Measurements from ENCODE around the gene CYBA.

The CYBA gene

DNA sequence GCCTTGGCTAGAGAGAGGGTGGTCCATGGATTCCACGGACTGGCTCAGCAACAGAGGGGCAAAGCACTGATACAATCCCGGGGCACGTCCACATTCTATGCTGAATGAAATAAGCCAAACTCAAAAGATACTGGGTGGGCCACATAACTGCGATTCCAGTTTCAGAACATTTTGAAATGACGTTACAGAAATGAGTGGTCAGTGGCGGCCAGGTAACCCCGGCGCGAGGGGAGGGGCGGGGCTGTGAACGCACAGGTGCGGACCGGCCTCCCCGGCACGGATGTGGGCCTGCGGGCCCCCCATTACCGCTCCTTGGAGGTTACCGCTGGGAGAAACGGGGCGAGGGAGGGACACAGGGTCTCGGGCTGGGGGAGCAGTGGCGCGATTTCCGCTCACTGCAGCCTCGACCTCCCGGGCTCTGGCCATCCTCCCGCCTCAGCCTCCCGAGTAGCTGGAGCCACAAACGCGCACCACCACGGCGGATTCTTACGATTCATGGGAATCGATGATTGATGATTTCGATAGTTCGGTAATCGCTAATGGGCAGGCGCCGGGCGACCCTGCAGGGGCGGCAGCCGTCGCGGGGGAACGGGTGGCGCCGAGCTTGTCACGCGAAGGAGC lies 11.5 kb upstream of the CYBA start:
- DNase-seq (ENCODE audit: low spot score), result no peak

DNA sequence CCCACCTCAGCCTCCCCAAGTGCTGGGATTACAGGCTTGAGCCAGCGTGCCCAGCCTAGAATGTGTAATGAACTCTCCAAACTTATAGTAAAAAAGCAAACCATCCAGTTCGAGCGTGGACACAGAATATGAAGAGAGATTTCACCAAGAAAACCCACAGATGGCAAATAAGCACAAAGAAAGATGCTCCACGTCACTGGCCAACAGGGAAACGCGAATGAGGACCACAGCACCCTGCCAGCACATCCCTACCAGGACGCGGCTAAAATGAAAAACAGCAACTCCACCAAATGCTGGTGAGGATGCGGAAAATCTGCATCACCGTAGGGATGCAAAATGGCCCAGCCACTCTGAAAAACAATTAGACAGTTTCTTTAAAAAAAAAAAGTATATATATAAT lies 10.6 kb upstream of the CYBA start:
- no peak for DNase-seq (ENCODE audit: low spot score)

DNA sequence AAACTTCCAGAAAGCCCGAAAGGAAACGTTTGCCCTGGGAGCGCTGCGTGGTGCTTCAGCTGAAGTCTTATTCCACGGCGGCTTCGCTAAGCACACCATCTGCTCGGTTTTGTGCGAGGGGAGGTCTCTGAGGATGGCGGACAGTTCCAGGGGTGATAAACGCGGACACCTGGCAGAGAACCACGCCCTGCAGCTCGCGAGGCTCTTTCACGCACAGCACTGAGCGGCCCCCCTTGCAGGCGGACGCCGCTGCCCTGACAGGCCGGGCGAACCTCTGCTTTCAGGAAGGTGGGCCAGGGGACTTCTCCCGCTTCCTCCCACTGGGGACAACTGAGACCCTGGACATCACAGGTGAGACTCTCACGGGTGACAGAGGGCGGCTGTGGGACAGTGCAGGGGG lies 8.3 kb upstream of the CYBA start:
- no peak for DNase-seq (ENCODE audit: low spot score)

DNA sequence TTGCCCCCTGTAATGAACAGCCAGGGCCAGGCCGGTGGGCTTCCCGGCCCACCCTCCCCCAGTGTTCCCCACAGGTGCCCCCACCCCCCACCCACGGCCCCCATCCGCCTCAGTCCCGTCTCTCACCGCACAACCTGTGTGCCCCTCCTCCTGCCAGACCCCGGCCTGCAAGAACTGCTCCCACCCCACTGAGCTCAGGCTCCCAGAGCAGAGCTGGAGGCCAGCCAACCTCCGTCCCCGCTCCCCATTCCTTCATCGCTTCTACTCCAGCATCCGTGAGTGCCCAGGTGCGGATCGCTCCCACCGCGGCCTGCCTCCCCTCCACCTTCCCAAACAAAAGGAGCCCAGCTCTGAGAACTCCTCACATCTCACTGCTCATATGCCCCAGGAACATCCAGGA lies 7.9 kb upstream of the CYBA start:
- DNase-seq (ENCODE audit: low spot score), result no peak

DNA sequence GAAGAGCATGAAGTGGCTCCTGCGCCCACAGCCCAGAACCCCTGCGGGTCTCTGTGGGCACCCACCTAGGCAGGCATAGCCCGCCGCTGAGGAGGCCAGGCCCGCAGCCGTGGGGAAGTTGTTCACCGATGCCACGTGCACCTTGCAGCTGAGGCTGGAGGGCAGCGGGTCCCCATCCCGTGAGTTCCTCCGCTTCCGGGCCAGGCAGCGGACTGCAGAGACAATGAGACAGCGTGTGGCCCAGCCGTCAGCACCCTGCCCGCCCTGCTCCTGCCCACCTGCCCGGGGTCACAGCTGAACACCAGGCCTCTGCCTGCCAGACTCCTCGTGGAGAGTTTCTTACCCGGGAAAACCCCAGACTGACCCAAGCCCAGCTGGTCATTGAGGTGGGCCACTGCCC lies 6.5 kb upstream of the CYBA start:
- DNase-seq (ENCODE audit: low spot score), result no peak

DNA sequence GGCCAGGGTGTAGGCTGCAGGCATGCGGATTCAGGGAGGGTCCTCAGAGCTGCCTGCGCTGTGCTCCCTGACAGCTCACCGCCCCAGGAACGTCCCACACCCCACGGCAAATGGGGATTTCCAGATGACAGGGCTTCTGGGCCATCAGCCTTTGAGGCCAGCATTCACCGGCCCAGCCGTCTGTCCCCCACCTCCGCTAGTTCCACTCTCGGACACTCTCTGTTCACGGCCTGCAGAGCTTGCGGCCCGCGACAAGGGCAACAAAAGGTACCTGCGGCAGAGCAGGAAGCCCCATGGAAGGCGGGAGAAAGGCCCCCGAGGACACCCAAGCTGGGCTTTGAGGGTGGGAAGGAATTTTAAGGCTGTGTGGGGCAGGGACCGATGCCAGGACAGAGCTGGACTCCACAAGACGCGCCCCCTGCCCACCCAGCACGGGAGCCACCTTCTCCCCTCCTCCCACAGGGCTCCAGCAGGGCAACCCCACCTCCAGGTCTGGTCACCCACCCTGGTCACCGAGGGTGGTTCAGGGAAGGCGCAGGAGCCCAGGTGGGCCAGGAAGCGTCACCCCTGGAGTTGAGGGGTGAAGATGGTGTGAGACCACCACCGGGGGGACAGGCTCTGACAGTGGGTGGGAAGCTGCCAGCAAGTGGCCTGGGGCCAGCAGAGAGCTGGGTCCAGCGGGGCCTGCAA lies 5.6 kb upstream of the CYBA start:
- DNase-seq (ENCODE audit: low spot score), result no peak

DNA sequence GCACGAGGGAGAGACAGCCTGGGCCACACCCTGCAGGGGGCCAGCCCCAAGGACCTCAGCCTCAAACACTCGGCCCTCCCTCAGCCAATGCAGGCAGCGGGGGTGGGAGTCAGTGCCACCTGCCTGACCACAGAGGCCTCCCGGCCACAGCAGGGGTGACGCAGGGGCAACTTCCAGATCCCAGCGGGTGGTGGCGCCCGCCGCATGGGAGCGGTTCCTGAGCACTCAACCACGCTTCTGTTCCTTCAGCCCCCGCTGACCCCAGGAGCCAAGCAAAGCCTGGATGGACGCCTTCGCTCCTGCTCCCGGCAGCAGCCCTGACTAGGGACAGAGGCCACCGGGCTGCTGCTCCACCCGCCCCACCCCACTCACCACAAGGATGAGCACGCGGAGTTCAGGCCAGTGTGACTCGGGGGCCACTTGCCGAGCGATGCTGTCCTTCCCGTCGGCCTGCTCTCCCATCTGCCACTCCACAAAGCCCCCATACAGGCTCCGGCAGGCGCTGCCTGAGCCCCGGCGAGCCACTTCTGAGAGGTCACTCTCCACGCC lies 5.0 kb upstream of the CYBA start:
- no peak for DNase-seq (ENCODE audit: low spot score)

DNA sequence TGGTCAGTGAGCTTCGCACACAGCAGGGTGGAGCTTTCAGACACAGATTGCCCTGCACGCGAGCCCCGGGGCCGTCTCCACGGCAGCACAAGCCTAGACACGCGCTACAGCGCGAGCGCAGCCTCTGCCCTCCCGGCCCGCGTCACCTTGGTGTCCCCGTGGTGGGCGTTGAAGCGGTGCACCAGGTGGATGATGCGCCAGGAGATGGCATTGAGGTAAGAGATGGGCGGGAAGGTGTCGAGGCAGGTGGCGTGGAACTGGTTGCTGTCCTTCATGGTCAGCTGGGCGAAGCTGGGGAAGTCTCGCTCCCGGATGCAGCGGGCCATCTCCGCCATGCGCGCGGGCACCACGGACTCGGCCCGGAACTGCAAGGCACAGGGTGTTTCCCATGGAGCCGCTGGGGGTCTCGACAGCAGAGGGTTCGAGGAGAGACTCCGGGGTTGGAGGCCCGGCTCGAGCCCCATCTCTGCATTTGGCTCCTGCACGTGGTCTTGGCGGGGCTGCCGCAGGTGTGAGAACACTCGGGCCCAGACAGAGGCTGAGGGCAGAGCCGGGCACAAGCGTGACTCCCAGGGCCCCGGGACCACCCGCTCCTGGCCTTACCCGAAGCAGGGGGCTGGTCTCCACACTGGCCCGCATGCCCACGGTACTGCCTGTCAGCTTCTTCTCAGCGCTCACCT lies 4.3 kb upstream of the CYBA start:
- no peak for DNase-seq (ENCODE audit: low spot score)

DNA sequence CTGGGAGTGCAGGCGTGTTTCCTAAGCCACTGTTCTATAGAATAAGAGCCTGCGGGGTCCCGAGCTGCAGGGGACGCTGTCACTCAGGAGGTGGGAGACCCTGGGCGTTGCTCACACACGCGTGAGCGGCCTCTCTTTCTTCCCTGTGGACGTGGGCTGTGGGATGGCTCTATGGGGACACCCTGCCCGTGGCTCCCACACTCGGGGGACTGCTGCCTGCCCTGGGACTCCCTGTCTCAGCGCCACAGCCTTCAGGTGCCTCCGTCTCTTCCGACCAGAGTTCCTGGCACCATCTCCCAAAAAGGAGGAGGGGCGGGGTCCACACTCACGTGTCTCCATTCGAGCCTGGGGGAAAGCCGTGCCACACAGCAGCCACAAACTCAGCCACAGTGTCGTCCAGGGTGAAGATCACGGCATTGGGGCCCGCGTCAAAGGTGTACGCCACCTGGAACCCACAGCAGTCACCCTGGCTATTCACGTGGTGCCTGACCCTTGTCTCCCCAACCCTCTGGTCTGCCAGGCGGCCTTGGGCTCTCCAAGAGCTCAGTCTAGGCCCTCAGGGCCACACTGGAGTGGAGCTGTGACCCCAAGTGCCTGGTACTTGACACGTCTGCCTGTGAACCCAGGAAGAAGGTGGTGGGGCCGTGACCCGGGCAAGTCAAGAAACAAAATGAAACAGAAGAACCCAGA lies 3.7 kb upstream of the CYBA start:
- no peak for DNase-seq (ENCODE audit: low spot score)

DNA sequence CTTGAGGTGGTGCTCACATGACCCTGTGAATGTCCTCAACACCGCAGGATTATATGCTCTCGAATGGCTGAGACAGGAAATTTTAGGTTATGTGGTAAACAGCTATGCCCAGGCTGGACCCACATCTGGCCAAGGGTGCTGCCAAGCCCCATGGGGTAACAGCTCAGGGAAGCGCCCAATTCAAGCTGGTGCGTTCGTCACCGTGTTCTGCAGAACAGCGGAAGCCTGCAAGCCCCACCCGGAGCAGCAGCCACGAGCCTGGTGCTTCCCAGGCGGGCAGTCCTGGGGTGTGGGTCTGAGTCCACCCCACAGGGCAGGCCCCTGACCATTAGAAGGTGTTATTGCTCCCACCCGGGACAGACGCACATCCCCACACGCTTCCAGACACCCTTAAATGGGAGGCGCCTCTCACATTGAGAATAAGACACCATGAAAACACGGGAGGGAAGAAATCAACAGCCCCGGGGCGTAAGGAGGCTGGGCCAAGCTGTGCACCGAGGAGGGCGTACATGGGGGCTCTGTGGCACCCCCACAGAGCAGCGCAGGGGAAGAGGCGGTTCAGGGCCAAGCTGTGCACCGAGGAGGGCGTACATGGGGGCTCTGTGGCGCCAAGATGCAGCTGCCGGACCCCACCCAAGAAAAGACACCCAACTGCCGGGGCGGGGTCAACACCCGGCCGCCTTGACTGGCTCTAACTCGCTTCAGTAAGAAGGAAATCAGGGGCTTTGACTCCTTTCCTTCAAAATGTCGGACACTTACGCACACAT lies 2.9 kb upstream of the CYBA start:
- no peak for DNase-seq (ENCODE audit: low spot score)

DNA sequence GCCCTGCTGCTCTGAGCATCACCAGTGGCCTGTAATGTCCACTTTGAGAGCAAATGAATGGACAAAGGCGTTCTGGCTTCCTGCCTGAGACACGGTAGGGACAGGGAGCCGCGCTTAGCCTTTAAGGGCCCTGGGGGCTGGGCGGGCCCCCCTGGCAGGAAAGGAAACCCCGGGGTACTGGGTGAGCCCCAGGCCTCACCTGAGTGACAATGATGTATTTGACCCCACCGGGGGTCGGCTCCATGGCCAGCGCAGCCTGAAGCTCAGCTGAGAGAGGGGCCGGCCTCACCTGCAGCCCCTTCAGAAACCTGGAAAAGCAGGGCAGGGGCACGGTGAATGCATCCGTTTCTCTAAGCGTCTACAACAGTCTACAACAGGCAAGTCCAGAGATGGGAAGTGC lies 2.2 kb upstream of the CYBA start:
- DNase-seq (ENCODE audit: low spot score), result no peak

DNA sequence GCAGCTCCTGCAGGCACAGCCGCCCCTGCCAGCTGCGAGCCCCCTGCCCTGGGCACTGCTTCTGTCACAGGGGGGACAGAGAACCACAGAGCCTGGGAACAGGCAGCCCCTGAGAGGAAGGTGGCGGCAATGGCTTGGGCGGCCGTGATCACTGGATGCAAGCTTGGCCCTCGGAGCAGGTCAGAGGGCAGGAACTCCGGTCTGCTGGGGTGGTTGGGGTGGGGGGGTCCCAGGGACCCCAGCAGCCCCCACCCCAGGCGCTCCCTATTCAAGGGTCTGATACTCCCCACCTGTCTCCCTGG lies 1.9 kb upstream of the CYBA start:
- no peak for DNase-seq (ENCODE audit: low spot score)

DNA sequence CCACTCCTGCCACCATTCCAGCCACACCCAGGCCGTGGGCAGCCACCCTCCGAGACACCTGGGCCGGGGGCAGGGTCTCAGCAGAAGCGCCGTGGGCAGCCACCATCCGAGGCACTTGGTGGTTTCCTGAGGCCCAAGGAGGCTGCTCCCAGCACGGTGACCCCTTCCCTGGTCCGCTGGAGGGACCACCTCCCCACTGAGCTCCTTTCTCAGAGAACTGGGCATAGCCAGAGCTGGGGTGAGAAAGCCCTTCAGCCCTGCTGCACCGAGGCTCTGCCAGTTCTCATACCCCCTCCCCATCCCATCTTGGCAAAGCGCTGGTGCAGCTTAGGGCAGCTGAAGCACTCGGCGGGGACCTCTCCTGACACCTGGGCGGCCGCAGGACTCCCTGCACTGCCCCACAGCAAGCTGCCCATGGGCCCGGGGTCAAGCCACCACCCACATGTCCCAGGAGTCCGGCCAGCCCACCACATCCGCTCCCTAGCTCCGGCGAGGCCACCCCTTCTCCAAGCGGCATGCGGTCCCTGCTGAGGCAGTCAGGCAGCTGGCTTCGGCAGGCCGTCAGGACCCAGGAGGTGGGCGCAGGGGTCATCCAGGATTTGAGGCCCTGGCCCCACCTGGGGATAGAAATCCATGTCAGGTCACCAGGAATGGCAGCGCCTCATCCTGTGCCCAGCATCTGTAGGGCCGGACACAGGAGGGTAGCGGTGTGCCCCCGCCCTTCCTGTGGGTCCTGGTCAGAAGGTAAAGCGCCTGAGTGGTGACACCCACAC lies 1.3 kb upstream of the CYBA start:
- no peak for DNase-seq (ENCODE audit: low spot score)

DNA sequence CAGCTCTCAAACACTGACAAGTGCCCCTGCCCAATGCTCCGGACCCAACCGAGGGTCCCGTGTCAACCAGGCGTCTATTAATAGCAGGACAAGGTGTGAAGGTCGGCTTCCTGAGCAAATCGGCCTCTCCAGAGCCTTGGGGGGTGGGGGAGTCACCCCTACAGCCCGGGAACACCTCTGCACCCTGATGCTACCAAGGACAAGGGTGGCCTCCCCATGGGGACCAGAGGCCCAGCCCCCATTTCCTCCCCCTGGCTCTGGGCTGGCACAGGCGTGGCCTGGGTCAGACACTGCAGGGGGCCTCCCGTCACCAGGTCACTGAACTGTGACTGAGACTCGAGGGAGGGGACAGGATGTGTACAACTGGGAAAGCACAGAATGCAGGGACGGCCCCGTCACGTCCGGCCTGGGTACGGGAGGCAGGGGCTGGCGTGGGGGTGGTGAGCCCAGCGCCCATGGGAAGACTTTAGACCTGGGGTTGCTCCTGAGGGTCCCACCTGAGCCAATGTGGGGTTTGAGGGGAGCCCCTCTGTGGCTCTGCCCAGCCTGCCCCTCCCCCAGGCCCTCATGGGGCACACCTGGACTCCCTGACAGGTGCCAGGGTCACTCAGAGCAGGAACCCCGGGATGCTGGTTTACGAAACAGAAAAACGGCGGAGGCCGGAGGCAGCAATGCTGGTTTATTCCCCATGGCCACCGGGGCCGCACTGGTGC lies 579 bp upstream of the CYBA start:
- DNase-seq (ENCODE audit: low spot score), result no peak

DNA sequence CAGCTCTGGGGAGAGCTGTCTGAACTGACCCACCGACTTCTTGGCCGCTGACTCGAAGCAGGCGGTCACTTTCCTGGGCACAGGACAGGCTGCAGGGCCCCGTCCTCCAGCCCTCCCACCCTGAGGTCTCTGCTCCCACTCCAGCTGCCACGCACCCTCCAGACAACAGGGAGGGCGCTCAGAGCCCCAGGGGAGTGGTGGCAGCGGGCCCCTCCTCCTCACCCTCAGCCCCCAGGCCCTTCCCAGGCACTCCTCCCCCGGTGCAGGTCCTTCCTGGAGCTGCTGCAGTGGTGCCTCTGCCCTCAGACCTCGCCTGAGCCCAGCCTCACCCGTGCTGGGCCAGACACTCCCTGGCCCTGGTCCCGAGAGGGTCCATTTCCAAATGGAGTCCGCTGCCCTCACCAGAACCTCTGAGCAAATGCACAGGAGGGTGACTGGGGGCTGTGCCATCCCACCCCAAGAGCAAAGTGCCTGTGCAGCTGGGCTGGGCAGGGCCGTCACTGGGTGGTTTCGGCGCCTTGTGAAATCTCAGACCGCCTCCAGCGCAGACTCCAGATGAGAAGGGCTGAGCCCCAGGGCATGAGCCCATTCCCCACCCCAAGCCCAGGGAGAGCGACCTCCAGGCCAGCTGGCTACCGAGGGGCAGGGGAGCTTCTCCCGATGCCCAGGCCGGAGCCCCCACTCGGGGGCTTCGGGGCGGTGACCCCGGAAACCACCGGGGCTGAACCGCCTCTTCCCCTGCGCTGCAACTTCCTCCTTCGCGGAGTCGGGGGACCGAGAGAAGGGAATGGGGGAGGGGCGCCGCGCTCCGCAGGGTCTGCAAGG lies 717 bp downstream of the CYBA start:
- DNase-seq (ENCODE audit: low spot score), result no peak

DNA sequence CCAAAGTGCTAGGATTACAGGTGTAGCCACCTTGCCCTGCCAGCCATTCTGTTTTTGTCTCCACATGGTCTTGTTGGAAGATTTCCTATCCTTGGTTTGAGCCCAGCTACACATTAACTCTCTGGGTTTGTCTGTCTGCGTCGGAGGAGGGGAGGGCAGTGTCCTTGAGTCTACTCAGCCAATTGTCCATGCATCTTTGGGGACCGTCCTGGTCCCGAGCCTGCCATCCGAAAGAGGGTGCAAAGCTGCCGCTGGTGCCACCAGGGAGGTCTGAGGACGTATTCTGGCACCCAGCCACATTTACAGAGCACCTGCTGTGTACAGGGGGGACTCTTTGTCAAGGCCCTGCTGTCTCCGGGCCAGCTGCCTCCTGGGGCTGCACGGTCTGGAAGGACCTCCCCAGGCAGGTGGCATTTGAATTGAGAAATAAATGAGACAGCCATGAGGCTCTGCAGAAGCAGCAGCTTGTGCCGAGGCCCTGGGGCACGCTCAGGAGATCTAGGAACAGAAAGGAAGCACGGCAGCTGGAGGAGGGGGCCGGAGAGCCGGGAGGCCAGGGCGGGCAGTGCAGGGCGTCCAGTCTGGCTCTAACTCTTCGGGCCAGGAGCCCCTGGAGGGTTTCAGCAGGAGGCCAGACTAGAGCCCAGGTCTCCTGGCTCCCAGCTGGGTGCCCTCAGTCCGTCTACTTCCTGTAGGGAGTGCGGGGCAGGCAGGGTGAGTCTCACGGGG lies 1.5 kb downstream of the CYBA start:
- no peak for DNase-seq (ENCODE audit: low spot score)

DNA sequence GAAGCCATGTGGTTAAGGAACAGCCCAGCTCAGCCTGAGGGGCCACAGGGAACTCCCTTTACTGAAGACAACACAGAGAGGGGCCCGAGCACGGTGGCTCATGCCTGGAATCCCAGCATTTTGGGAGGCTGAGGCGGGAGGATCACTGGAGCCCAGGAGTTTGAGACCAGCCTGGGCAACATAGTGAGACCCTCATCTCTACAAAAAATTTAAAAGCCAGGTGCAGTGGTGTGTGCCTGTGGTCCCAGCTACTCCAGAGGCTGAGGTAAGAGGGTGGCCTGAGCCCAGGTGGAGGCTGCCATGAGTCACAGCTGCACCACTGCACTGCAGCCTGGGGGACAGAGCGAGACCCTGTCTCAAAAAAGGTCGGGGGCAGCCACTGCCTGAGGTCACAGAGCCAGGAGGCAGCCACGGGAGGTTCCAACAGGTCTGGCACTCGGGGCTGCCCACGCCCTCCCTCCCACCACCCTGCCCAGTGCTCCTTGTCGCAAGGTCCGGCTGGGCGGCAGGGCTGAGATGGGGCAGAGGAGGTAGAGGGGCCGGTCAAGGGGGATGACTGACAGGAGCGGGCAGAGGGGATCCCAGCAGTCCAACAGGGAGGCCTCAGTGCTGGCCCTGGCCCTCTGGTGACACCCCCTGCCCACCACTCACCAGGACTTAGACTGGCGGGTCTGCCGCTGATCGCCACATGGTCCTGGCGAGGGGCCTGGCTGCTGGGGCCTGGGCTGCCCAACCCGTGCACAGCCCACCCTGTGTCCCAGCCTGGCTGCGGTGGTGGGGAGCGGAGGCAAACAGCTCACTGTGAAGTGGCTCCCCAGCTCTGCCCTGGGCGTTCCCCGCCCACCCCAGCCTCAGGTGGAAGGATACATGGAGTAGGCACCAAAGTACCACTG lies 3.4 kb downstream of the CYBA start:
- no peak for DNase-seq (ENCODE audit: low spot score)
